Activated CD8-positive, alpha-beta T cell treated with anti-CD3 and anti-CD28 coated beads, Interleukin-2, amount 10 ng/mL, durations not matched to agents 7 days and 5 days (primary cell): ENCODE results near the gene RSL24D1. TPM values are rescaled to one million over a fixed set of nuclear protein-coding genes. Genes with fewer than 3 reads are reported as not detected.
A peak's percentile ranks its signal among the peaks of the same experiment; 100 is the strongest.

Source experiments
- ATAC-seq: fragments of 150-1000 bp; cut with Tn5 transposase; one replicate; pipeline ENCODE4 v1.10.0; 2021; ENCODE audit warnings: moderate library complexity
- CTCF ChIA-PET: fragments of 350-600 bp; sonication (Branson Sonifier 250); formaldehyde crosslinking; loops from one replicate; lab custom pipeline; 2021; ENCODE audit warnings: antibody characterized with exemption; lab: Charles Lee
- POLR2A ChIA-PET: fragments of 350-600 bp; sonication (Branson Sonifier 250); formaldehyde crosslinking; loops from one replicate; lab custom pipeline; 2021; ENCODE audit warnings: antibody characterized with exemption; lab: Charles Lee
- DNase-seq: peaks from one replicate; pipeline ENCODE4 v3.0.0-alpha.2; 2020
- H3K27ac Mint-ChIP-seq: one replicate; pipeline ENCODE4 v1.8.0; 2021; ENCODE audit warnings: mild to moderate bottlenecking, mixed read lengths
- H3K27me3 Mint-ChIP-seq: one replicate; pipeline ENCODE4 v1.8.0; 2021; ENCODE audit warnings: low read depth, mixed read lengths
- H3K36me3 Mint-ChIP-seq: one replicate; pipeline ENCODE4 v1.8.0; 2021; ENCODE audit warnings: low read depth, mixed read lengths
- H3K4me1 Mint-ChIP-seq: one replicate; pipeline ENCODE4 v1.8.0; 2021; ENCODE audit warnings: low read depth, mixed read lengths
- H3K4me3 Mint-ChIP-seq: one replicate; pipeline ENCODE4 v1.8.0; 2021; ENCODE audit warnings: mild to moderate bottlenecking, mixed read lengths
- H3K9me3 Mint-ChIP-seq: one replicate; pipeline ENCODE4 v1.8.0; 2022; ENCODE audit warnings: mixed read lengths; ENCODE audit not compliant: insufficient read depth
- total RNA-seq, 2 experiments: library from RNA; stranded (reverse); gene quantifications; one replicate each; pipeline ENCODE4 v1.2.3, GENCODE V29; 2021

RSL24D1 gene
- total RNA-seq, 2 experiments from 2014 or later = 79.6 to 85.2 TPM

DNA sequence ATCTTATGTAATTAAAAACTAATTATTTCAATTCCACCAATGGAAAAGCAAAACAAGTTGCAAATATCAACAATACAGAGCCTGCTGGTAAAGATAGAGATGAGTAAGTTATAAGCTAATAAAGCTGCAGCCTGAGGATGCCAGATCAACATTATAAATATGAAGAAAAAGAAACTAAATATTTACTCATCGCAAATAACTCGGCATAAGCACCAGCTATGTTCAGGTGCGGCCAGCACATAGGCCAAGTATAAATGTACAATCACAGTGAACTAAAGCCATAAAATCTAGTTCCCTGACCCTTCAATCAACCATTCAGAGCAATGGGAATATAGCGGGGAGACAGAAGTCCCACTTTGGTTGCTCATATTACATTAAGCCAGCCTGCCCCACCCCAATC lies 7.7 kb upstream of the RSL24D1 start:
- CTCF ChIA-PET = no interaction called here
- Mint-ChIP-seq H3K9me3 (peaks cover under 1% of the 10 kb centered on the region), H3K4me3 (no peak overlapping the region), H3K4me1 (no peaks in the 10 kb centered on the region), H3K27me3 (no peaks in the 10 kb centered on the region), H3K36me3 (peaks cover 29% of the 10 kb centered on the region), H3K27ac (no peak overlapping the region)
- ATAC-seq = no peak
- POLR2A ChIA-PET = no interaction called here
- no peak for DNase-seq

DNA sequence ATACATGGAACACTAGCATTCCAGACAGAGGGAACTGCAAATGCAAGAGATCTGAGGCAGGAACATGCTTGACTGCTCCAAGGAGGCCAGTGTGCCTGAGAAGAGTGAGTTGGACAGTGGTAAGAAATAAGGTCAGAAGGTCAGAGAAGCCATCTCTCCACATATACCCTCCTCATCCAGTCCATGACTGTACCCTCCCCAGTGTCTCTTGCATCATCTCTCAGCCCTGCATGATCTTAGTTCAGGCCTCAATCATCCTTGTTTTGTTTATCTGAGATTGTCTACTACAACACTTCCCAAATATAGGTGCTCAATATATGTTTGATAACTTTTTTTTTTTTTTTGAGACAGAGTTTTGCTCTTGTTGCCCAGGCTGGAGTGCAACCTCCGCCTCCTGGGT lies 5.5 kb upstream of the RSL24D1 start:
- no peak for ATAC-seq
- H3K4me1 Mint-ChIP-seq = no peaks in the 10 kb centered on the region
- H3K27me3 Mint-ChIP-seq = no peaks in the 10 kb centered on the region
- peaks cover 38% of the 10 kb centered on the region for H3K36me3 Mint-ChIP-seq
- H3K9me3 Mint-ChIP-seq = peaks cover 10% of the 10 kb centered on the region
- DNase-seq = no peak
- ChIA-PET POLR2A (no interaction called here), CTCF (no interaction called here)
- no peak overlapping the region for H3K4me3 Mint-ChIP-seq
- H3K27ac Mint-ChIP-seq = no peak overlapping the region

DNA sequence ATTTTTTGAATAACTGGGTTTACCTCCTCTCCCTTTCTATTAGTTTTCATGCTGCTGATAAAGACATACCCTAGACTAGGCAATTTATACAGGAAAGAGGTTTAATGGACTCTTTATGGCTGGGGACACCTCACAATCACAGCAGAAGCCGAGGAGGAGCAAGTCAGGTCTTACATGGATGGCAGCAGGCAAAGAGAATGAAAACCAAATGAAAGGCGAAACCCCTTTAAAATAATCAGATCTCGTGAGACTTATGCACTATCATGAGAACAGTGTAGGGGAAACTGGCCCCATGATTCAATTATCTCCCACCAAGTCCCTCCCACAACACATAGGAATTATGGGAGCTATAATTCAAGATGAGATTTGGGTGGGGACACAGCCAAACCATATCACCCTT lies 2.0 kb upstream of the RSL24D1 start:
- no peak overlapping the region for H3K4me3 Mint-ChIP-seq
- POLR2A ChIA-PET = no interaction called here
- DNase-seq (no peak), ATAC-seq (no peak)
- no peaks in the 10 kb centered on the region for H3K27me3 Mint-ChIP-seq
- H3K36me3 Mint-ChIP-seq = peaks cover 25% of the 10 kb centered on the region
- H3K27ac Mint-ChIP-seq = no peak overlapping the region
- H3K9me3 Mint-ChIP-seq = peaks cover 10% of the 10 kb centered on the region
- H3K4me1 Mint-ChIP-seq = no peaks in the 10 kb centered on the region
- CTCF ChIA-PET = no interaction called here

DNA sequence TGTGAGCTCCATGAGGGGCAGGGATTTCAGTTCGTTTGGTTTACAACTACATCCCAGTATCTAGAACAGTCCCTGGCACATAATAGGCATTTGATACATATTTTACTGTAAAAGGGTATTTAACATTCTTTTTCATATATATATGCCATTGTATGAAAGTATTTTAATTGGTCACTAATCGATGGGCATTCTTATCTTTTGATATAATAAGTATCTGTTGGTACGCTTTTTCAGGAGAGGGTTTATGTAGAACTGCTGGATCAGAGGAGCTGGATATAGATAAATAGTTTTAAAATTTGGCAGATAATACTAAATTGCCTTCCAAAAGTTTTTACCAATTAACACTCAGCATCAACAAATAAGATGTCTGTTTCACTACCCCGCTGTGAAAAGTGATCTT lies 978 bp upstream of the RSL24D1 start:
- H3K27me3 Mint-ChIP-seq = no peaks in the 10 kb centered on the region
- CTCF ChIA-PET = interaction anchor here (0.7 to 2.2 kb wide), 9 partner anchors 10 to 120 kb away, joined by 3 to 12 read pairs (median 4); no protein-coding TSS in a partner anchor

DNA sequence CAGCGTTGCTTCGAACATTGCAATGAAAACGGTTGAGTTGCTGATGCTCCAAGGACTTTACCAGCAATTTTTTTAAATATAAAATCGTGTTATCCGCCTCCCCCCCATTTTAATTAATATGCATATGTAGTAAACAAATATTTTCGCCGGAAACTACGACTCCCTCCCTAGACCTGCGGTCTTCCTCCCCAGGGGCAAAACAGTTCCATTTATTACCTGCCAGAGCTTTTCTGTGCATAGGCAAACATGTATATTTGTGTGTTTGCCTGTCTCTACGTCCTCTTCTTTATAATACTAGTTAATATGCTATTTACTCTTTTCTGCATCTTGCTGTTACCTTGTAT lies 593 bp upstream of the RSL24D1 start:
- DNase-seq (no peak), ATAC-seq (no peak)
- H3K36me3 Mint-ChIP-seq = peaks cover 30% of the 10 kb centered on the region
- H3K4me3 Mint-ChIP-seq = no peak overlapping the region
- peaks cover 11% of the 10 kb centered on the region for H3K4me1 Mint-ChIP-seq
- no peak overlapping the region for H3K27ac Mint-ChIP-seq
- ChIA-PET POLR2A (interaction anchor here (0.6 to 2.4 kb wide), 9 partner anchors 11 to 1919 kb away, joined by 3 to 17 read pairs (median 7); partner anchors contain the start of genes CCPG1, PIERCE2, PIGB and PIGBOS1), CTCF (interaction anchor here (0.7 to 2.2 kb wide), 15 partner anchors 10 to 238 kb away, joined by 3 to 12 read pairs (median 4); partner anchors contain the start of genes CCPG1 and PIERCE2)
- no peaks in the 10 kb centered on the region for H3K27me3 Mint-ChIP-seq
- peaks cover 10% of the 10 kb centered on the region for H3K9me3 Mint-ChIP-seq

More for the DNA sequence above, 978 bp upstream of the RSL24D1 start:
- Mint-ChIP-seq H3K36me3 (peaks cover 26% of the 10 kb centered on the region), H3K4me3 (no peak overlapping the region), H3K9me3 (peaks cover 10% of the 10 kb centered on the region), H3K27ac (no peak overlapping the region), H3K4me1 (peaks cover 7% of the 10 kb centered on the region)
- DNase-seq (no peak), ATAC-seq (no peak)
- POLR2A ChIA-PET = interaction anchor here (1.7 to 2.4 kb wide), 4 partner anchors 10 to 121 kb away, joined by 7 to 17 read pairs (median 10); partner anchors contain the start of genes PIGB and PIGBOS1

DNA sequence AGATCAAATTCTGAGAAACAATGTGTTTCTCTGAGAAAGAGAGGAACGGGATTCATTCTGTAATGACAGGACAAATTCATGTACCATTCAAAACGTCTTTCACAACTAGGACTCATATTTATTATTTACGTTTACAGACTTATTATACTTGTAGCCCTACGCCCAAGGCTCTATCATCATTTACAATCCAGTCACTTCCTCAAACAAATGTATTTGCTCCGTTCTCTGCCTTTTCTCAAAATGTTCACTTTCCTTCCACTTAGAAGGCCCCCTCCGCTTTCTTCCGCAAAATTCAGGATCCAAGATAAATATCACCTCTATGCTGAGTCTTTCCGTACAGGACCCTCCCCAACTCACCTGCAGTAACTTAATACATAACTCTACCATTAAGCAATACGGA lies 745 bp downstream of the RSL24D1 start:
- POLR2A ChIA-PET = interaction anchor here (0.6 to 2.4 kb wide), 3 partner anchors 25 to 415 kb away, joined by 3 to 17 read pairs (median 4); partner anchors contain the start of genes PIGB and PIGBOS1
- DNase-seq = no peak
- Mint-ChIP-seq H3K4me1 (peaks cover 17% of the 10 kb centered on the region), H3K36me3 (peaks cover 35% of the 10 kb centered on the region), H3K4me3 (no peak overlapping the region), H3K9me3 (peaks cover 10% of the 10 kb centered on the region), H3K27ac (no peak overlapping the region), H3K27me3 (no peaks in the 10 kb centered on the region)
- CTCF ChIA-PET = interaction anchor here (1.3 to 2.2 kb wide), 3 partner anchors 81 to 240 kb away, joined by 3 to 5 read pairs (median 5); no protein-coding TSS in a partner anchor
- no peak for ATAC-seq

DNA sequence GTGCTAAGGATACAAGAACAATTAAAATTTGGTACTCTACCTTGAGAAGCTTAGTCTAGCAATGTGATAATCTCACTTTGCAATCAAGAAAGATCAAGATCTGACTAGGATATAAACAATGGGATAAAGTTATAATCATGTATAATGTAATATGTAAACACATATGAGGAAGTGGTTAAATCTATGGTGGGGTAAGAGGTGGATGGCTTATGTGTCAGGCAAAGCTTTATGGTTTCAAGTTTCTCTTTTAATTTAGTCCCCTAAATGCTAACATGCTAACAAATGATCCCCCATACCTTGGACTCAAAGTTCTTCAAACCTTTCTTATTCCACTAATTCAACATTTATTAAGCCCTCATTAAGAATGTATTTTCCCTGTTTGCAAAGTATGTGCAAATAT lies 2.5 kb downstream of the RSL24D1 start:
- ATAC-seq (no peak), DNase-seq (no peak)
- ChIA-PET POLR2A (no interaction called here), CTCF (interaction anchor here (1.2 kb wide), 1 partner anchor 214 kb away, joined by 4 read pairs; the partner anchor contains the start of genes CCPG1 and PIERCE2)
- no peaks in the 10 kb centered on the region for H3K27me3 Mint-ChIP-seq
- H3K9me3 Mint-ChIP-seq = peaks cover 8% of the 10 kb centered on the region
- H3K4me1 Mint-ChIP-seq = peaks cover 22% of the 10 kb centered on the region
- no peak overlapping the region for H3K27ac Mint-ChIP-seq
- H3K36me3 Mint-ChIP-seq = peaks cover 47% of the 10 kb centered on the region
- no peak overlapping the region for H3K4me3 Mint-ChIP-seq

DNA sequence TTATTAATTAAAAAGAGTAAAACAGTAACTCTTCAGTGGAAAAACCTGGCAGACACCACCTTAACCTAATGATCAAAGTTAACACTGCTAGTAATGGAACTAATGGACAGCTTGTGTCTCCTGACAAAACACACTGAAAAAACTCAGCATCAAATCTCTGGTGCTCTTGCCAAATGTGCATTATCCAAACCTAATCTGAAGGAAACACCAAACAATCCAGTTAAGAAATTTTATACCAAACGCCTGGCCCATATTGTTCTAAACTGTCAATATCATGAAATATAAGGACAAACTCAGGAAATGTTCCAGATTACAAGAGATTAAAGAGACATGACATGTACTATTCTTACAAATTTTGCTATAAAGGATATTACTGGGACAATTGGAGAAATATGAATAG lies 10.4 kb downstream of the RSL24D1 start:
- Mint-ChIP-seq H3K27ac (no peak overlapping the region), H3K4me1 (peaks cover 29% of the 10 kb centered on the region), H3K27me3 (no peaks in the 10 kb centered on the region), H3K9me3 (no peaks in the 10 kb centered on the region), H3K36me3 (peaks cover 74% of the 10 kb centered on the region), H3K4me3 (no peak overlapping the region)
- DNase-seq (no peak), ATAC-seq (no peak)
- POLR2A ChIA-PET = no interaction called here
- CTCF ChIA-PET = interaction anchor here (1.2 to 2.2 kb wide), 2 partner anchors 18 to 253 kb away, joined by 3 to 7 read pairs; no protein-coding TSS in a partner anchor

DNA sequence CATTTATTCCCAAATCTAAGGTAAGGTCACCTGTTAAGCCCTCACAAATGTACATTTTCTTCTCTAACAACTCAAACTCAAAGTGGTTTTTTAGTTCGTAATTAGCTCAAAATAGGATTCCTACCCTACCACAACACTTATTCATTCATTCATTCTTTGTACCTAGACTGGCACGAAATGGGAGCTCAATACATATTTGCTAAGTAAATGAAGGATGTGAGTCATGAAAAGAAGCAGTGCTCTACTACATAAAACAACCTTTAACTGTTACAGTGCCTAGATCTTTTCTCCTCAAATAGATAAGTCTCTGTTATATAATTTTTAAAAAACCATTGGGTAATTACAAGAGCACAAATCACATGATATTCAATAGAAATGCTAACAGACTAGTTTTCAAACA lies 13.1 kb downstream of the RSL24D1 start:
- DNase-seq (no peak), ATAC-seq (no peak)
- H3K27me3 Mint-ChIP-seq = no peaks in the 10 kb centered on the region
- H3K27ac Mint-ChIP-seq = no peak overlapping the region
- POLR2A ChIA-PET = no interaction called here
- CTCF ChIA-PET = interaction anchor here (0.8 to 1.3 kb wide), 5 partner anchors 13 to 183 kb away, joined by 3 to 5 read pairs (median 3); partner anchors contain the start of gene RSL24D1
- no peak overlapping the region for H3K4me3 Mint-ChIP-seq
- H3K4me1 Mint-ChIP-seq = peaks cover 19% of the 10 kb centered on the region
- H3K9me3 Mint-ChIP-seq = no peaks in the 10 kb centered on the region
- peaks cover 66% of the 10 kb centered on the region for H3K36me3 Mint-ChIP-seq

DNA sequence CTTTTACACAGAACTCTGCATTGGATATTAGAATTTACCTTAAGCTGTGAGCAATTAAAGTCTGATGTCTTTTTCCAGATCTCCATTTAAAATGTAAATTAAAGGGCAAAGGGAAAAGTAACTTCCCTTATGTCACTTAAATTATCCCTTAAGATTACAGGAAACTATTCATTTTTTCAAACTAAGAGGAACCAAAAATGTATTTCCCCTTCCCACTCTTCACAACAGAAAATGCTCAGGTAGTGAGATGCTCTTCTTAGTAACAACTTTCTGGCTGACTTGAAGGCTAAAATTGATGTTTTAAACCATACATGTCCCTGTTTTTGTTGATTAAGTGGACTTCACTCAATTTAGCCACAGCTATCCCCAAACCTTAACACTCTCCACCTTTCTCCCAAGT lies 17.6 kb downstream of the RSL24D1 start:
- POLR2A ChIA-PET = interaction anchor here (1.4 kb wide), 1 partner anchor 140 kb away, joined by 4 read pairs; the partner anchor contains the start of genes PIGB and PIGBOS1
- H3K27ac Mint-ChIP-seq = no peak overlapping the region
- CTCF ChIA-PET = interaction anchor here (1.3 to 4.0 kb wide), 2 partner anchors 11 to 112 kb away, joined by 4 to 28 read pairs; no protein-coding TSS in a partner anchor
- no peak for DNase-seq
- no peaks in the 10 kb centered on the region for H3K9me3 Mint-ChIP-seq
- no peaks in the 10 kb centered on the region for H3K4me1 Mint-ChIP-seq
- no peak overlapping the region for H3K4me3 Mint-ChIP-seq
- peaks cover 39% of the 10 kb centered on the region for H3K36me3 Mint-ChIP-seq
- ATAC-seq = no peak
- H3K27me3 Mint-ChIP-seq = no peaks in the 10 kb centered on the region

DNA sequence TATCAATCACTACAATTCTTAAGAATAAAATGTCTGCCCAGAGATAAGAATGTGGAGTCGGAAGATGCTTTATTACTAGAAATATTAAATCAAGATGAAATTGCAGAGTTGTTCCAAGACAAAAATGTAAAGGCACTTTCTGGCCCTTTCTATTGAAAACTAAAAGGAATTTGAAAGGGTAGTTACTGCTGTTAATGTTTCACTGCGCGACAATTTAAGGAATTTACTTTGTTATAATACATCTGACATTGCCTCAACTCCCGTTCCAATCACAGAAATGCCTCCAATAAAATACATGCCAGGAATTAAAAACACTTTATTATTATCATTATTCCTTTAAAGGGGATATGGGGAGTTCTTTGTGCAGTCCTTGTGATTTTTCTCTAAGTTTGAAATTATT lies 26.4 kb downstream of the RSL24D1 start:
- no peaks in the 10 kb centered on the region for H3K4me1 Mint-ChIP-seq
- CTCF ChIA-PET = interaction anchor here (0.6 kb wide), 1 partner anchor 1088 kb away, joined by 3 read pairs; no protein-coding TSS in a partner anchor
- POLR2A ChIA-PET = no interaction called here
- H3K9me3 Mint-ChIP-seq = no peaks in the 10 kb centered on the region
- ATAC-seq (no peak), DNase-seq (no peak)
- no peak overlapping the region for H3K4me3 Mint-ChIP-seq
- no peaks in the 10 kb centered on the region for H3K36me3 Mint-ChIP-seq
- H3K27me3 Mint-ChIP-seq = no peaks in the 10 kb centered on the region
- no peak overlapping the region for H3K27ac Mint-ChIP-seq

DNA sequence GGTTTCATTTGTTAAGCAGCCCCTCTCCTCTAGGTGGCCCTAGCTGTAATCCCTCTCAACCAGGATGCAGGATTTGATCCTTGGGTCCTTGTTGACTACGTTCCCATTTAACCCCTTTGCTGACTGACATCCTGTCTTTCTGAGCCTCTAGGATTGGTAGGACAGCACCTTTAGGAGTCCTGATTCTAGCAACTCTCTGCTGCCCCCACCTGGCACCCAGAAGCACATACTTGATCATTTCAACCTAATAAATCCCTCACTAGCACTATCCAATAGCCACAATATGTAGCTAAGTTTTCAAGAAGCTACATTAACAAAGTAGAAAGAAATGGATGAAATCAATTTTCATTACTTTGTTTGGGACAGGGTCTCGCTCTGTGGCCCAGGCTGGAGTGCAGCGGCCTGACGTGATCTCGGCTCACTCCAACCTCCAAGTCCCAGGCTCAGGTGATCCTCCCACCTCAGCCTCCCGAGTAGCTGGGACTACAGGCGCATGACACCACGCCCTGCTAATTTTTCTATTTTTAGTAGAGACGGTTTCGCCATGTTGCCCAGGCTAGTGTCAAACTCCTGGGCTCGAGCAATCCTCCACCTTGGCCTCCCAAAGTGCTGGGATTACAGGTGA lies 28.3 kb downstream of the RSL24D1 start:
- ATAC-seq (peak; percentile 67), DNase-seq (peak; percentile 70)
- H3K4me1 Mint-ChIP-seq = no peaks in the 10 kb centered on the region
- no peaks in the 10 kb centered on the region for H3K27me3 Mint-ChIP-seq
- no peaks in the 10 kb centered on the region for H3K36me3 Mint-ChIP-seq
- H3K27ac Mint-ChIP-seq = no peak overlapping the region
- no peak overlapping the region for H3K4me3 Mint-ChIP-seq
- CTCF ChIA-PET = interaction anchor here (0.7 to 3.8 kb wide), 11 partner anchors 11 to 1086 kb away, joined by 3 to 28 read pairs (median 3); no protein-coding TSS in a partner anchor
- POLR2A ChIA-PET = no interaction called here
- no peaks in the 10 kb centered on the region for H3K9me3 Mint-ChIP-seq
